Measurements from ENCODE around the gene LOXL3.

LOXL3 gene, protein sequence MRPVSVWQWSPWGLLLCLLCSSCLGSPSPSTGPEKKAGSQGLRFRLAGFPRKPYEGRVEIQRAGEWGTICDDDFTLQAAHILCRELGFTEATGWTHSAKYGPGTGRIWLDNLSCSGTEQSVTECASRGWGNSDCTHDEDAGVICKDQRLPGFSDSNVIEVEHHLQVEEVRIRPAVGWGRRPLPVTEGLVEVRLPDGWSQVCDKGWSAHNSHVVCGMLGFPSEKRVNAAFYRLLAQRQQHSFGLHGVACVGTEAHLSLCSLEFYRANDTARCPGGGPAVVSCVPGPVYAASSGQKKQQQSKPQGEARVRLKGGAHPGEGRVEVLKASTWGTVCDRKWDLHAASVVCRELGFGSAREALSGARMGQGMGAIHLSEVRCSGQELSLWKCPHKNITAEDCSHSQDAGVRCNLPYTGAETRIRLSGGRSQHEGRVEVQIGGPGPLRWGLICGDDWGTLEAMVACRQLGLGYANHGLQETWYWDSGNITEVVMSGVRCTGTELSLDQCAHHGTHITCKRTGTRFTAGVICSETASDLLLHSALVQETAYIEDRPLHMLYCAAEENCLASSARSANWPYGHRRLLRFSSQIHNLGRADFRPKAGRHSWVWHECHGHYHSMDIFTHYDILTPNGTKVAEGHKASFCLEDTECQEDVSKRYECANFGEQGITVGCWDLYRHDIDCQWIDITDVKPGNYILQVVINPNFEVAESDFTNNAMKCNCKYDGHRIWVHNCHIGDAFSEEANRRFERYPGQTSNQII

DNA sequence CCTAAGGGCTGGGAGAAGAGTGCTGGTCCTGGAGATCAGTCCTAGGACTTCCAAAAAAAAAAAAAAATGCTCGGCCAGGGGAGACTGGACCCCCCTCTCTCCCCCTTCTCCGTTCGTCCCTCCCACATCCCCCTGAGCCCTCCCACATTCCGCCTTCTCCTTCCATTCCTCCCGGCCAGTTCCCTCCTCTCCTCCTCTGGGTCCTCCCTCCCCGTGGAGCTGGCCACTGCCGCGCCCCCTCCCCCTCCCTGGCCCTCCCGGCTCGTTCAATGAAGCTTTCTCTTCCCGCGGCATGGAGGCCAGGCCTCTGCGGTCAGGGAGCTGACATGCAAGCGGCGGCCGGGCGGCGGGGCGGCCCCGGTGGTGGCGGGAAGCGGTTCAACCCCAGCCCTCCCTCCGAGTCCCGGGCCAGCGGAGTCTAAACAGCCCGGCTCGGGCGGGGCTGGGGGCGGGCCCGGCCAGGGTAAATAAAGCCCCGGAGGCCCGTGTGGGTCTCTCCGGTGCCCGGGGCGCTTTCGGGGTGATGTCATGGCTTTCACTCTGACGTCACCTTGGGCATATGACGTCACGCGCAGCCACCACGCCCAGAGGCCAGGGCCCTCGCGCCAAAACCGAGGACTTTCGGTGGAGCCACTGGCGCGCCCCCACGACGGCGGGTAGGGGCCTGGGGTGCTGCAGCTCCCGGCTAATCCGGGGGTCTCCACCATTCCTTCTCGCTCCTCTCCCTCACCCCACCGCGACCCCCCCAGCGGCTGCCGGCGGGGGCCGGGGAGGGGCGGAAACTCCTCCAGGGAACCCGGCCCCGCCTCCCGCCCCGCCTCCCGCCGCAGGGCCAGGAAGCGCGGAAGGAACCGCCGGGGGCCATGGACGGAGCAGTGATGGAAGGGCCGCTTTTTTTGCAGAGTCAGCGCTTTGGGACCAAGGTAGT, at the start of gene LOXL3, which contains the start of gene DOK1:
Gene LOXL3, minus strand, starts transcription at position 51 of the 928 bp plus-strand sequence. CDS start 1,308 bp downstream, outside the sequence.
Gene DOK1, plus strand, starts transcription at position 829 of the 928 bp plus-strand sequence. Its CDS starts 35 bp downstream, at position 864.
- FAIRE-seq (peak; percentile 66), DNase-seq (ENCODE audit: insufficient read length, low spot score) (peak; percentile 94)

DNA sequence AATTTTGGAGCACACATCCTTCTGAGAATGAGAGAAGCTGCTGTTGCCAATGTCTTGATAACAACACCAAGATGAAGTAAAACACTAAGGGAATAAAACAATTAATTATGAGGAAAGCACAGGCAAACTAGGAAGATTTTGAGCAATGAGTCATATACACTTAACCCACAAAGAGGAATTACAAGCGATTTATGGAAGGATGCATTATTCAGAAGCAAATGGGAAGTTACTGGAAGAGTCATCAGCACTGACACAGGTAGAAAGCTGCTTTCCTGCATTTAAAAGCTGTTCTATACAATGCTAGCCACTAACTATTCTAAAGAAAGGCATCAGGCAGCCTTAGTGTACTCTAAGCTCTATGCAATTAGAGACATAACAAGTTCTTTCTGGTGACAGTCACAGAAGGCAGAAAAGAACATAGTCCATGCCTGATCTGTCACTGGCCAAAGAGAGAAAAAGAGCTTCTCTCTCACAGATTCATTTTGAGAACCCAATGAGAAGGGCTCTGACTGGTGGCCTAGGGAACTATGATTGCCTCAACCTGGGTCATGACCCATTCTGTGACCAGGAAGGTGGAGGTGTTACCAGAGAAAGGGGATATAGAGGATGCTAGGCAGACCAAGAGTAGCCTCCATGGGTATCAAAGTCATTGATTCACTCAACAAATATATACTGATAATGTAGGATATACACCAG, 49.0 kb upstream of the LOXL3 start:
- no peak for DNase-seq (ENCODE audit: insufficient read length, low spot score)
- FAIRE-seq: no peak

DNA sequence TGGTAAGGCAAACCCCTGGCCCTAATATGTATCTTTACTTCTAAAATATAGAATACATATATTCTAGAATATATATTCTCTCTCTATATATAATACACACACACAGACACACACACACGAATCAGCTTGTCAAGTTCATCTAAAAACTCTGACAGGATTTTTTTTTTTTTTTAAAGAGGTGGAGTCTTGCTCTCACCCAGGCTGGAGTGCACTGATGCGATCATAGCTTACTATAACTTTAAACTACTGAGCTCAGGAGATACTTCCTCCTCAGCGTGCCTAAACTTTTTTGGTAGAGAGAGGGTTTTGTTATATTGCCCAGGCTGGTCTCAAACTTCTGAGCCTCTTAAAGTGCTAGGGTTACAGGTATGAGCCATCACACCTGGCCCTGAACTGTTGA, 45.9 kb upstream of the LOXL3 start:
- no peak for DNase-seq (ENCODE audit: insufficient read length, low spot score)
- no peak for FAIRE-seq

DNA sequence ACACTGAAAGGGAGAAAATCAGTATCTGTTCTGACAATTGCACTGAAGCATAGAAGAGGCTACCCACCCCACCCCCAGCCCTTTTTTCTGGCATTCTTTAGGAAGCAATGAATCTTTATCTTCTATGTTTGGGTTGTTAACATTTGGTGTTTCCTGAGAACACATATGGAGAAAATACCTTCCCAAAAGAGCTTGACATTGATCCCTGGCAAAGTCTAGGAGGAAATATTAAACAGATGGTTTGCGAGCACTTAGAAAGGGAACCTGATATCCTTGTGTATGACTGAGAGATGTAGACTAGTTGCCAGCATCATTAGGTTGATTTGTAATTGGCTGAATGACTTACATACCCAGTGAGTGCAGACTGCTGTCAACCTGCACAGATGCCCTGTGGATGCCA, 43.7 kb upstream of the LOXL3 start:
- no peak for DNase-seq (ENCODE audit: insufficient read length, low spot score)

DNA sequence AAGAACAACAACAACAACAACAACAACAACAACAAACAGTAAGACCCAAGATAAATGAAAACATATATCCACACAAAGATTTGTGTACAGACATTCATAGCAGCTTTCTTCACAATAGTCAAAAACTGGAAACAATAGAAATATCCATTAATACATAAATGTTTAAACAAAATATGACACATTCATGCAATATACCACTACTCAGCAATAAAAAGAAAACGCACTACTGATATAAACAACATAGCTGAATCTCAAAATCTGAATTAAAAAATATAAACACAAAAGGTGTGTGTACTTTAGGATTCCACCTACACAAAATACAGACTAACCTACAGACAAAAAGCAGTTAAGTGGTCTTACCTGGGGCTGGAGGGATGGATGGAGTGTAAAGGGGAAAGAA, 42.8 kb upstream of the LOXL3 start:
- no peak for DNase-seq (ENCODE audit: insufficient read length, low spot score)
- FAIRE-seq: no peak

More for the DNA sequence above, 43.7 kb upstream of the LOXL3 start:
- FAIRE-seq: no peak

DNA sequence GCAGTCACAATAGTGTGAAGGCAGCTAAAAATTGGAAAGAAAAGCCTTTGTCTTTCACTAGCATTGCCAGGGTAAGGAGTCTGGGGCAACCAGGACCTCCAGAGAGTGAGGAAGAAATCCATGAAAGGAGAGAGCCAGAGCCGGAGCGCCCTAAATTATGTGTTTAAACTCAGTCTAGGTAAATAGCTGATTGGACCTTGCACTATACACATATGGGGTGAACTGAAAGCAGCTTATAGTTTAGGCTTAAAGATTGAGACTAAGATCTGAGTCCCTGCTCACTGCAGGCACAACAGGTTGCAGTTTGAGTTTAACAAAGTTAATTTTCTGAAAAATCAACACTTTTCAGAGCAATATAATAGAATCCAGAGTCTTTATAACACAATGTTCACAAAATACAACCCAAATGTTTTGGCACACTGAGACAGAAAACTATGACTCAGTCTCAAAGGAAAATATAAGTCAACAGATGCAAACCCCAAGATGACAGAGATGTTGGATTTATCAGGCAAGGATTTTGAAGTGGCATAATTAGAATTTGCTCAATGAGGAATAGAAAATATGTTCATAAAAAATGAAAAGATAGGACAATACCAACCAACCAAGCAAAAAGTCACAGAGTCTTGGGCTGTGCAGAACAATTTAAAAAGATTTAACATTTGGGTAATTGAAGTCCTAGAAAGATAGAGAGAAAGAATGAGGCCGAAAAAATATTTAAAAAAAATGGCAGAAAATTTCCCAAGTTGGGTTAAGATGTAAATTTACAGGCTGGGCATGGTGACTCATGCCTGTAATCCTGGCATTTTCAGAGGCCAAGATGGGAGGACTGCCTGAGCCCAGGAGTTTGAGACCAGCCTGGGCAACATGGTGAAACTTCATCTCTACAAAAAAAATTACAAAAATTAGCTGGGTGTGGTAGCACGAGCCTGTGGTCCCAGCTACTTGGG, 40.4 kb upstream of the LOXL3 start:
- DNase-seq (ENCODE audit: insufficient read length, low spot score) (no peak), FAIRE-seq (no peak)

DNA sequence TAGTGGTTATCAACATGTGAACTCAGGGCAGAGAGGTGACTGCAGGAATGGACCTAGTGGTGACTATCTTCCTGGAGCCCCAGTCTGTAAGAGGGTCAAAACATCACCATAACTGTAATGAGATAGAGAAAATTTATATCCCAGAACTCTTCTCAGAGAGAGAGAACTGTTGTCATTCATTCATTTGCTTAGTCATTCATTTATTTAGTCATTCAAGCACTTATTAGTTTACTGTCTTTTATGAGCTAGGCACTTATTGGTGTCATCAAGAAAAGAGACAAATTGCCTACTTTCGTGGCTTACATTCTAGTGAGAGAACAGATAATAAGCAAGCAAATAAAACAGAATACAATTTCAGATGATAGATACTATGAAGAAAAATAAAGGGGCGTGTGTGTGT, 34.9 kb upstream of the LOXL3 start:
- DNase-seq (ENCODE audit: insufficient read length, low spot score) (no peak), FAIRE-seq (no peak)

DNA sequence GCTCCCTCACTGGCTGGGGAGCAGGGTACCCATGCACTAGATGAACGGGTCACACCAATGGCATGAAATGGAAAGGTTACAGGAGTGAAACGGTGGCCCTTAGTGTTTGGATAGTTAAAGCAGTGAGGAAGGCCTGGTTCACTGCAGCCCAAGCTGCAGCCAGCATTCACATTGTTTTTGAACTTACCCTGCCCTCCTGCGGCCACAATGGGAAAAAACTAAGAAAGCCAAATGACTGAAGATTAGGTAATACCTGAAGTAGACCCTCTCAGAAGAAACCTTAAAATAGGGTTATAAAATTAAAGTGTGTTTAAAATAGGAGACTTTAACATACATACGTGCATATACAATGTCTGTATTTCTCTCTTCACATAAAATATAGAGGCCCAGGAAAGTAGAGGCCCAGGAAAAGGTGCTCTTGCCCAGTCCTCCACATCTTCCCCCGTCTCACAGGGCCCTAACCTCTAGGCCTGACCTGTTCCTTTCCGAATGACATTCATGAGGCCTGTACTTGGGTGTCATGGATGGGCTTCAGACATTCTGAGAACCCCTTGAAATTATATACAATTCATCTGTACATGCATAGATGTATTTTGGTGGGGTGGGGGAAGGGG, 34.0 kb upstream of the LOXL3 start:
- DNase-seq (ENCODE audit: insufficient read length, low spot score) (peak; percentile 86), FAIRE-seq (peak; percentile 66)

DNA sequence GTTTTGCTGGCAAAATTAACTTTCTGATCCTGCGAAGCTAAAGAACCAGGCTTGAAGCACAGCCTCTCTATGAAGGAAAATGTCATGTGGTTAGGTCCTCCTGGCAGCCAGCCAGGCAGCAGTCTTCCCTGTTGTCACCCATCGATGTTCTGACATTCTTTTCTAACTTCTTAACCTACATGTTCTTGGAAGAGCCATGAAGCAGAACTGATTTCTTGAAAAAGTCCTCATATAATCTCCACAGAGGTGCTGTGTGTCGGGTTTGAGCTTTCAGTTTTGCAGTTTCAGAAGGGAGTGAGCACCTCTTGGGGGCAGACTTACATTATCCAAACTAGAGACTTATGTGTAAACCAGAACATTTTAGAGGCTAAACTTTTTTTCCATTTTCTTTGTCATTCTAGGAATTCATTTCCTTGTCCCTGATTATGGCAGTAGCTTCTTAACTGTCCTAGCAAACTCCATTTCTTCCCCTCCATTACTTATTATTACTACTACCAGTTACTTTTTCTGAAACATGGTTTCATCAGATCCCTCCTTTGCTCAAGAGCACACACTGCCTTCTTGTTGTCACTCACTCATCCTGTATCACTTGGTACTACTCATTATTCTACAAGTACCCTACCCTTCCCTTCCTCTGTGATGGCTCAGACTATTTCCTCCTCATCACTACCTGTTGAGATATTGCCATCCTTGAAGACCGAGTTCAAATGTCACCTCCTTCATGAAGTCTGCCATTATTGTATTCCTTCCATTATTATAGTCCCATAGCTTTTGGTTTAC, 31.9 kb upstream of the LOXL3 start:
- no peak for DNase-seq (ENCODE audit: insufficient read length, low spot score)
- FAIRE-seq: no peak

DNA sequence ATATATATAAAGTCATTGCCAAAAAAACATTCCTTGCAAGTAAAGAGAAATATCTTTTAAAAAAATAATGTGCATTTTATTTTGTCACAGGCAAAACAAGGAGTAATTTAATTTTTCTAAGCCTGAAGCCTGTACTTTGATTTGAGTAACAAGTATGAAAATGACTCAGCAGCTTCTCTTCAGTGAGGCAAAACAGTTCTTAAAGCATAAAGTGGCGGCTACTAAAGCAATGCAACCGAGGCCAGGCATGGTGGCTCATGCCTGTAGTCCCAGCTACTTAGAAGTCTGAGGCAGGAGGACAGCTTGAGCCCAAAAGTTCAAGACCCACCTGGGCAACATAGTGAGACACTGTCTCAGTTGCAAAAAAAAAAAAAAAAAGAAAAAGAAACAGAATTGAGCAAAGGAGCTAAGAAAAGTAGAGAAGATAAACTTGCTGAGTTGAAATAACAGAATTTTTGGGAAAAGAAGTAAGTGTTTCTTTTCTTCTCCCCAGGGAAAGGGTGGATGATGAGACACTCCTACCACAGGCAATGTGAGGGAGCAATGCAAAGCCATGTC, 30.4 kb upstream of the LOXL3 start:
- FAIRE-seq (no peak), DNase-seq (ENCODE audit: insufficient read length, low spot score) (no peak)

DNA sequence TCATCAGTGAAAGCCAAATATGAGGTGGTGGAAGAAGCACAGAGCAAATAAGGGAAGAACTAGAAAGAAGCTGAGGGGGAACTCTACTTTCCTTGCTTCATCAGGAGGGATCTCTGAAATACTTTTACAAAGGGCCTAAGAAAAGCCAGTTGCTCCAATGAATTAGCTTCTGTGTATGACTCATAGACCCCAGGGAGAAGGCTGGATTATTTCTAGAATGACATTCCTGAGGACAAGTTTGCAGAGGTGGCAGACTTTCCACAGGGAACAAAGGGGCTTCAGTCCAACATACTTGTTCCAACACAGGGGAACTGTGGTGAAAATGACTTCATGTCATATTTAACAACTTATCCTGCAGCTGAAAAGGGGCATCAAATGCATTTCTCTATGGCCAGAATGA, 29.8 kb upstream of the LOXL3 start:
- FAIRE-seq: no peak
- no peak for DNase-seq (ENCODE audit: insufficient read length, low spot score)

DNA sequence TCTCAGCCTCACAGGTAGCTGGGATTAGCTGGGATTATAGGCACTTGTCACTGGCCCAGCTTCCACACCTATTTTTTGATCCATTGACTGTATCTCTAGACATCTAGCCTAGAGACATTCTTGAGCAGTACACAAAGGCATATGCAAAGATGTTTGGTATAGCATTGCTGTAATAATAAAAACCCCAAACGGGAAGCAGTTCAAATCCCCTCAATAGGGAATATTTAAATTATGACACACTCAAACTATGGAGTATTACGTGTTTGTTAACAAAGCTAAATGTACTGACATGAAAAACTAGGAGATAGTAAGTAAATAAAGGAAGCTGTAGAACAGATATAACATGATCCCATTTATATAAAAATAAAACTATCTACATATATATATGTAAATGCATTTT, 28.4 kb upstream of the LOXL3 start:
- DNase-seq (ENCODE audit: insufficient read length, low spot score): no peak
- no peak for FAIRE-seq

DNA sequence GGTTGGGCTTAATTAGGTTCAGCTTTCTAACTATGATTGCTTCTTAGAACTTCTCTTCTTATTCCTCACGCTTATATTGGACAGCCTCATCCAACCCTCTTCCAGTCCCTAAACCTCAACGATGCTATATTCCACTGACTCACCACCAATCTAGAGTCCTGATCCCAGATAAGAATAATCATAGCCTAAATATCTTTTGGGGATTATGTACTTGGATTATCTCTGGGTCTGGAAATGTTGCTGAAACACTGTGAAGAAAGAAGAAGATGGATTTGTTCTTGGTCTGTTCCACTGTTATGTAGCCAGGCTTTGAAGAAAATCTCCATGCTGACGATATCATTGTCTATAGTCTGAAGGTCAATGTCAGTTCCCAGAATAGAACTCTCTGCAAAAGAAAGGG, 27.7 kb upstream of the LOXL3 start:
- DNase-seq (ENCODE audit: insufficient read length, low spot score): no peak
- FAIRE-seq: no peak

DNA sequence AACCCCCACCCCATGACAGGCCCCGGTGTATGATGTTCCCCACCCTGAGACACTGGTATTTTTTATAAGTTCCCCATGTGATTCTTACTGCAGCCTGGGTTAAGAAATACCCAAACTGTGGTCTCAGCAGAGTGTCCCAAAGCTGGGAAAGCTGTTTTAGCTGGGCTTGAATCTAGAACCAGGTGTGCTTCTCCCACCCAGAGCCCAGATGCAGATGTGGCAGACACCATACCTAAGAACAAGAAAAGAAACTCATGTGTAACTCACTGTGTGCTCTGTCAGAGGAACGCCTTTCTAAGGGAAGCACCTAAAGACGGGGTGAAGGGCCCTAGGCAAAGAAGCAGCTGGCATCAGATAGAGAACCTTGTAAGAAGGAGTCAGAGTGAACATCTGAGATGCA, 24.7 kb upstream of the LOXL3 start:
- FAIRE-seq: no peak
- DNase-seq (ENCODE audit: insufficient read length, low spot score): no peak

DNA sequence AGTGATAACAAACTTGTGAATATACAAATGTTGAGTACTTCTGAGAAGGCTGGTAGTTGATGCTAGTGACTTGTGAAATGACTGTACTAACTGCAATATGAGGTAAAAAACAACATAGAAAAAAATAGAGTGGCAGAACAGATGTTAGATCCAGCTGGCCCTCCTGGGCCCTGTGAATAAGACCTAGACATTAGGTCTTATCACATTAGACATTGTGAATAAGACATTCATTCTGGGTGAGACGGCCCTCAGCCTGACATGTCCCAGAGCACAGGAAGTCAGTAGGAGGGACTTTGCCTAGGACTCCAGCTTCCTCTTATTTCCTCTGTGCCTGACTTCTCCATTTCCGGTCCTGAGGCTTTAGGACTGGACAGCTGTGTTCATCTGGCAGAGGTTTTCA, 23.7 kb upstream of the LOXL3 start:
- FAIRE-seq (no peak), DNase-seq (ENCODE audit: insufficient read length, low spot score) (no peak)

DNA sequence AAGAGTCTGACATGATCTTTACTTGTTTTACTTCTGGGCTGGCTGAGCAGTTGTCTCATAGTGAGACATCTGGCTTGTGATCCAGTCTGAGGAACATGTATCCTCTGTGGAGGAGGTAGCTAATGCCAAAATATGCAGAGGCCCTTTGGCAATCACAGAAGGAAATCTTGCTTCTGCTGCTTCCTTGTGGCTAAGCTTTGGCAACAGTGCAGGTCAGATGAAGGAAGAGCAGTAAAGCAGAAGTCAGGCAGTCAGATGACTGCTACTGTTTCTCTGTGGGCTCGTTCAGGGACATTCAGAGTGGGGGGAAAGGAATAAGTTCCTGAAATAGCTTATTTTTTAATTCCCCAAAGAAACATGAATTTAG, 23.1 kb upstream of the LOXL3 start:
- no peak for DNase-seq (ENCODE audit: insufficient read length, low spot score)
- FAIRE-seq: no peak

DNA sequence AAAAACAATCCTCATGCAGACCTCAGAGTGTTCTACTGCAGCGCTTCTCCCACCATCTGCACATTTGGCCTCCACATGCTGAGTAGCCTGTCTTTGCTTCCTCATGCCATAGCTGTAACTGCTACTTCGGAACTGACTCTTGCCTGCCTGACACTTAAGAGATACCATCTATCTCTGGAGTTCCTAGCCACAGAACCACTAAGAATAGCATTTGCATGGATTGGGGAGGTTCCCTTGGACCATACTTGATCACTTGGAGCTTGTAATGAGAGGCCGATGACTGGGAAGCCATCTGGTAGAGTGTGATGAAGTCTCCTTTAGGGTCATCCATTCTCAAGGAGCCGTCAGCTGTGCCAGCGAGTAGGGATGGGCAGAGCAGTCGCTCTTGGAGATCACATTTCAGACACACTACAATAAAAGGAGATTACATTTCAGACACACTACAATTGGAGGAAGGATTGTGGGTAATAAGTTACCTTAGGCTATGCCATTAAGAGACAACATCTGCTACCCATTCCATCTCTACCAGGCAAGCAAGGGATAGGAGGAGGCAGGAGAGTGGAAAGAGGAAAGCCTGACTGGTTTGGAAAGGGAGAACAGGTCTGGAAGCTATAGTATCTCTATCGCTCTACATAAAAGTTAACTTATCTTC, 22.6 kb upstream of the LOXL3 start:
- no peak for DNase-seq (ENCODE audit: insufficient read length, low spot score)
- FAIRE-seq: no peak
